NCI-H526 treated with DMSO at 0.1 percent for 48 hours (cell line): ENCODE results near the gene NEDD4L.
"Not testable (repeated sequence)": the region's sequence is repeated elsewhere in the genome, so short reads cannot be mapped to it uniquely, and the experiment has no call there.

Source experiments
- DNase-seq: peaks from one replicate; lab custom pipeline; 2025; lab: John Stamatoyannopoulos, UW

The NEDD4L gene

GRCh38 chr18:58027341-58027740 lies 16.7 kb upstream of the NEDD4L start:
- no peak for DNase-seq

- DNase-seq, result no peak
These were observed 15.8 kb upstream of the NEDD4L start for GRCh38 chr18:58028109-58028784.

GRCh38 chr18:58032233-58032632 lies 11.8 kb upstream of the NEDD4L start:
- DNase-seq, result no peak

- DNase-seq, result no peak
These were observed 10.8 kb upstream of the NEDD4L start for GRCh38 chr18:58033216-58033615.

- DNase-seq, result no peak
These were observed 9.7 kb upstream of the NEDD4L start for GRCh38 chr18:58034370-58034769.

- DNase-seq, result no peak
These were observed 6.9 kb upstream of the NEDD4L start for GRCh38 chr18:58037163-58037562.

GRCh38 chr18:58038063-58038462 lies 6.0 kb upstream of the NEDD4L start:
- DNase-seq, result no peak

GRCh38 chr18:58041633-58042032 lies 2.4 kb upstream of the NEDD4L start:
- DNase-seq, result no peak

GRCh38 chr18:58042826-58043490 lies 1.1 kb upstream of the NEDD4L start:
- DNase-seq, result no peak

GRCh38 chr18:58044370-58045241 lies 580 bp downstream of the NEDD4L start:
- no peak for DNase-seq

- DNase-seq, result peak; percentile 48
These were observed 1.4 kb downstream of the NEDD4L start for GRCh38 chr18:58045242-58046092.

- DNase-seq, result peak; percentile 59
These were observed 2.2 kb downstream of the NEDD4L start for GRCh38 chr18:58046093-58046793.

GRCh38 chr18:58046794-58047555 lies 2.9 kb downstream of the NEDD4L start:
- no peak for DNase-seq

- DNase-seq, result no peak
These were observed 3.5 kb downstream of the NEDD4L start for GRCh38 chr18:58047556-58047882.

- no peak for DNase-seq
These were observed 4.1 kb downstream of the NEDD4L start for GRCh38 chr18:58048081-58048642.

GRCh38 chr18:58049000-58049688 lies 5.1 kb downstream of the NEDD4L start:
- DNase-seq, result no peak

- DNase-seq, result not testable (repeated sequence)
These were observed 6.9 kb downstream of the NEDD4L start for GRCh38 chr18:58050963-58051362.

- DNase-seq, result peak; percentile 52
These were observed 7.9 kb downstream of the NEDD4L start for GRCh38 chr18:58051765-58052460.

GRCh38 chr18:58052960-58053359 lies 8.9 kb downstream of the NEDD4L start:
- DNase-seq, result no peak
